ENCODE measurements around the gene CHAC2. TPM values are rescaled to one million over a fixed set of nuclear protein-coding genes. Genes with fewer than 3 reads are reported as not detected.
A peak's percentile ranks its signal among the peaks of the same experiment; 100 is the strongest.

CHAC2 gene
- total and polyA plus RNA-seq, 2 of the 13 experiments (the other 11 are each of a cell fraction or from before 2014, with no cell fraction given), result 1.7 to 10.7 TPM

GRCh38 chr2:53767405-53768241 lies at the start of gene CHAC2 (continued):
- 0 out of 2 replicates have a peak, but pooled peaks have one; percentile 29 for TF ChIP-seq ZBTB20 (CRISPR knock-in tag; IDR thresholded peaks at IDR 0.05; ENCODE audit: borderline replicate concordance, low read depth)
- TF ChIP-seq HNRNPL (IDR thresholded peaks at IDR 0.05; ENCODE audit: low read depth, low read length), result 0 out of 2 replicates have a peak, but pooled peaks have one; percentile 50
- TF ChIP-seq MZF1 (CRISPR knock-in tag; IDR thresholded peaks at IDR 0.05; ENCODE audit: borderline replicate concordance), result no peak
- TF ChIP-seq MTF2 (CRISPR knock-in tag; IDR thresholded peaks at IDR 0.05; ENCODE audit: borderline replicate concordance), result no peak
- no peak for TF ChIP-seq MATR3 (CRISPR knock-in tag; IDR thresholded peaks at IDR 0.05)
- peak; percentile 57 to 86 for TF ChIP-seq POLR2A (IDR thresholded peaks at IDR 0.05; ENCODE audit: insufficient read depth in 1 of 2, low read depth in 2 of 2, low read length in 2 of 2)
- TF ChIP-seq, protein P1, sequence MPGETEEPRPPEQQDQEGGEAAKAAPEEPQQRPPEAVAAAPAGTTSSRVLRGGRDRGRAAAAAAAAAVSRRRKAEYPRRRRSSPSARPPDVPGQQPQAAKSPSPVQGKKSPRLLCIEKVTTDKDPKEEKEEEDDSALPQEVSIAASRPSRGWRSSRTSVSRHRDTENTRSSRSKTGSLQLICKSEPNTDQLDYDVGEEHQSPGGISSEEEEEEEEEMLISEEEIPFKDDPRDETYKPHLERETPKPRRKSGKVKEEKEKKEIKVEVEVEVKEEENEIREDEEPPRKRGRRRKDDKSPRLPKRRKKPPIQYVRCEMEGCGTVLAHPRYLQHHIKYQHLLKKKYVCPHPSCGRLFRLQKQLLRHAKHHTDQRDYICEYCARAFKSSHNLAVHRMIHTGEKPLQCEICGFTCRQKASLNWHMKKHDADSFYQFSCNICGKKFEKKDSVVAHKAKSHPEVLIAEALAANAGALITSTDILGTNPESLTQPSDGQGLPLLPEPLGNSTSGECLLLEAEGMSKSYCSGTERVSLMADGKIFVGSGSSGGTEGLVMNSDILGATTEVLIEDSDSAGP (CRISPR knock-in tag; IDR thresholded peaks at IDR 0.05; ENCODE audit: borderline replicate concordance), result peak; percentile 76; the same call in 1 of the 2 replicates
- TF ChIP-seq, protein P2, sequence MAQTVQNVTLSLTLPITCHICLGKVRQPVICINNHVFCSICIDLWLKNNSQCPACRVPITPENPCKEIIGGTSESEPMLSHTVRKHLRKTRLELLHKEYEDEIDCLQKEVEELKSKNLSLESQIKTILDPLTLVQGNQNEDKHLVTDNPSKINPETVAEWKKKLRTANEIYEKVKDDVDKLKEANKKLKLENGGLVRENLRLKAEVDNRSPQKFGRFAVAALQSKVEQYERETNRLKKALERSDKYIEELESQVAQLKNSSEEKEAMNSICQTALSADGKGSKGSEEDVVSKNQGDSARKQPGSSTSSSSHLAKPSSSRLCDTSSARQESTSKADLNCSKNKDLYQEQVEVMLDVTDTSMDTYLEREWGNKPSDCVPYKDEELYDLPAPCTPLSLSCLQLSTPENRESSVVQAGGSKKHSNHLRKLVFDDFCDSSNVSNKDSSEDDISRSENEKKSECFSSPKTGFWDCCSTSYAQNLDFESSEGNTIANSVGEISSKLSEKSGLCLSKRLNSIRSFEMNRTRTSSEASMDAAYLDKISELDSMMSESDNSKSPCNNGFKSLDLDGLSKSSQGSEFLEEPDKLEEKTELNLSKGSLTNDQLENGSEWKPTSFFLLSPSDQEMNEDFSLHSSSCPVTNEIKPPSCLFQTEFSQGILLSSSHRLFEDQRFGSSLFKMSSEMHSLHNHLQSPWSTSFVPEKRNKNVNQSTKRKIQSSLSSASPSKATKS (CRISPR knock-in tag; IDR thresholded peaks at IDR 0.05), result no peak
- TF ChIP-seq ZNF792 (CRISPR knock-in tag; IDR thresholded peaks at IDR 0.05), result no peak
- peak; percentile 88 for TF ChIP-seq AGO1 (IDR thresholded peaks at IDR 0.05; ENCODE audit: low read depth, low read length, poor library complexity, severe bottlenecking)
- no peak for TF ChIP-seq GTF3A (CRISPR knock-in tag; conservative IDR thresholded peaks at IDR 0.05)
- no peak for TF ChIP-seq HNF4A (CRISPR knock-in tag; IDR thresholded peaks at IDR 0.05)
- no peak for TF ChIP-seq ZNF337 (CRISPR knock-in tag; IDR thresholded peaks at IDR 0.05; ENCODE audit: borderline replicate concordance, low read depth)
- TF ChIP-seq MXD4 (CRISPR knock-in tag; IDR thresholded peaks at IDR 0.05), result peak; percentile 31; the same call in 1 of the 2 replicates
- peak; percentile 21; the same call in 1 of the 2 replicates for TF ChIP-seq ZNF331 (CRISPR knock-in tag; IDR thresholded peaks at IDR 0.05)
- TF ChIP-seq SP5 (CRISPR knock-in tag; IDR thresholded peaks at IDR 0.05; ENCODE audit: borderline replicate concordance, low read depth), result no peak
- TF ChIP-seq ZNF224 (CRISPR knock-in tag; IDR thresholded peaks at IDR 0.05), result peak; percentile 74; the same call in 1 of the 2 replicates
- TF ChIP-seq ZBTB38 (CRISPR knock-in tag; IDR thresholded peaks at IDR 0.05), result peak; percentile 47; the same call in 1 of the 2 replicates
- TF ChIP-seq RFX3 (CRISPR knock-in tag; IDR thresholded peaks at IDR 0.05), result no peak
- peak; percentile 27; the same call in 1 of the 2 replicates for TF ChIP-seq ZNF709 (CRISPR knock-in tag; IDR thresholded peaks at IDR 0.05)
- peak; percentile 39; the same call in 1 of the 2 replicates for TF ChIP-seq SRF (IDR thresholded peaks at IDR 0.05; ENCODE audit: low read depth, low read length)
- peak; percentile 66; the same call in 1 of the 2 replicates for TF ChIP-seq DMAP1 (CRISPR knock-in tag; IDR thresholded peaks at IDR 0.05)
- TF ChIP-seq ZSCAN31 (CRISPR knock-in tag; IDR thresholded peaks at IDR 0.05; ENCODE audit: low read depth), result no peak
- no peak for TF ChIP-seq NFE2 (CRISPR knock-in tag; IDR thresholded peaks at IDR 0.05)
- TF ChIP-seq ZNF572 (CRISPR knock-in tag; IDR thresholded peaks at IDR 0.05), result no peak
- no peak for TF ChIP-seq ZNF3 (CRISPR knock-in tag; IDR thresholded peaks at IDR 0.05)
- TF ChIP-seq BRF2 (CRISPR knock-in tag; IDR thresholded peaks at IDR 0.05), result no peak
